CD4-positive, alpha-beta T cell treated with Interleukin-4 for 4 hours (primary cell): Measurements from ENCODE around the gene CARD11.

Experiments
- DNase-seq: peaks from one replicate; pipeline ENCODE4 v3.0.0-alpha.2; 2020

Gene CARD11

DNA sequence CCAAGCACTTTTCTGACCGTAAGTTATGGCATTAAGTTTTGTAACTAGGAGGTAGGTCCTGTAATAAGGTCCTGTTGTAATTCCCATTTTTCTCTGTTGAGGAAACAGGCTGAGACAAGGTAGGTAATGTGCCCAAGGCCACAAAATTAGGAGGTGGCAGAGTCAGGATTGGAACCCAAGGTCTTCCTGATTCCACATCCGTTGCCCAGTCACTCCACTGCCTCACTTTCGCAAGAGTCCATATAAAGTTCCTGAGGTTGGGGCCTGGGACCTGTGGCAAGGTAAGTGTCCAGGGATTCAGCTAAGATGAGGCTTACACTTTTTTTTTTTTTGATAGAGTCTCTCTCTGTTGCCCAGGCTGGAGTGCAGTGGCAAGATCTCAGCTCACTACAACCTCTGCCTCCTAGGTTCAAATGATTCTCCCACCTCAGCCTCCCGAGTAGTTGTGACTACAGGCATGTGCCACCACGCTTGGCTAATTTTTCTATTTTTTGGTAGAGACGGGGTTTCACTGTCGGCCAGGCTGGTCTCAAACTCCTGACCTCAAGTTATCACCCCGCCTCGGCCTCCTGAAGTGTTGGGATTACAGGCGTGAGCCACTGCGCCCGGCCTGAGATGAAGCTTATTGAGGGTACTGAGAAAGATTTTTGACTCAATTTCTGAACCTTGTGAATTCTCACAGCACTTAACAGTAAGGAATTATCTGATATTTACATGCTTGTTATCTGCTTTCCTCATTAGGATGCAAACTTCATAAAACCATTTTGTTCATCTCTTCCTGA, 179.3 kb downstream of the CARD11 start:
- no peak for DNase-seq

GRCh38 chr7:2863461-2864066, 180.1 kb downstream of the CARD11 start:
- peak; percentile 78 for DNase-seq

DNA sequence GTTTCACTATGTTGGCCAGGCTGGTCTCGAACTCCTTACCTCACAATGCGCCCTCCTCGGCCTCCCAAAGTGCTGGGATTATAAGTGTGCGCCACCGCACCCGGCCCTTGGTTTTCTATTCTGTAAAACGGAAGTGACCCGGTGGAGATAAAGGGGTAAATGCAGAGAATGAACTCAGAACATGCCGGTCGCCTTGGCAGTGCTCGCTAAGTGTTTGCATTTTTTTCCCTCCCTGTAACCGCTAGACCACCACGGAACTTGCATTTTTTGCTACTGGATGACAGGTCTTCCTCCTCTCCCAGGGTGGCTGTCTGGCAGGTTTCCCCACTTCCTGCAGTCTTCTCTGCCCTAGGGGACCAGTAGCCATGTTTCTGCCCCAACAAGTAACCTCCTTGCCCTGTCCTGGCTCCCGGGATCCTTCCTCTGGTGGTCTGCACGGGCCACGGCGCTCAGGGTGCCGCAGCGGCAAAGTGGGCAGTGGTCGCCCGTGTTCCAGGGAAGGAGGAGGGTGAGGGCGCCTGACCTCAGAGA, 180.8 kb downstream of the CARD11 start:
- DNase-seq: peak; percentile 16

- no peak for DNase-seq
These were observed 182.2 kb downstream of the CARD11 start for GRCh38 chr7:2861509-2861908.

GRCh38 chr7:2860627-2861133, 183.0 kb downstream of the CARD11 start:
- no peak for DNase-seq

- DNase-seq: no peak
These were observed 183.7 kb downstream of the CARD11 start for GRCh38 chr7:2859952-2860351.

GRCh38 chr7:2858621-2859020, 185.0 kb downstream of the CARD11 start:
- no peak for DNase-seq

DNA sequence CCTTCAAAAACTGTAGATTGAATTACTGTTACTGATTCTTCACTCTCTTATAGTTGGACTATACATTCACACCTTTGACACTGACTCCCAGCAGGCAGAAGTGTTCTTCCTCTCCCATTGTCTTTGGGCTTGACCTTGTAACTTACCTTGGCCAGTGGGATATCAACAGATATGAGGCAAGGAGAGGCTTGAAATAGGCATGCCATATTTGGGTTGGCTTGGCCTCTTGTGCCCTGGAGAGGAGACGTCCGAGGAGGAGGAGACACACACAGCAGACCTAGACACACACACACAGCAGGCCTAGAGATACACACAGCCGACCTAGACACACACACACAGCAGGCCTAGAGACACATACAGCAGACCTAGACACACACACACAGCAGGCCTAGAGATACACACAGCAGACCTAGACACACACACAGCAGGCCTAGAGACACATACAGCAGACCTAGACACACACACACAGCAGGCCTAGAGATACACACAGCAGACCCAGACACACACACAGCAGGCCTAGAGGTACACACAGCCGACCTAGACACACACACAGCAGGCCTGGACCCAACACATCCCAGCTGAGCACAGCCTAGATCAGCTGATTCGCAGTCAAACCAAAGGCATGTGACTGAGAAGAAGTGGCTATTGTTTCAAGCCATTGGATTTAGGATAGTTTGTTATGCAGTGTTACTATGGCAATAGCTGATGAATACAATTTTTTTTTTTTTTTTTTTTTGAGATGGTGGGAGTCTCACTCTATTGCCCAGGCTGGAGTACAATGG, 187.1 kb downstream of the CARD11 start:
- DNase-seq: no peak
